Skin epidermis (tissue), 12 donors: ENCODE measurements around the gene CUEDC2.
A peak's percentile ranks its signal among the peaks of the same experiment; 100 is the strongest.

Experiments
- H3K27ac ChIP-seq, 21 experiments: fragments of 200-600 bp; sonication (generic) in 11 of 21; one replicate each; pipeline ENCODE4 v1.5.0; 2020; ENCODE audit warnings: mild to moderate bottlenecking in 3 of 21, inconsistent platforms in 2 of 21, moderate library complexity in 2 of 21
- H3K4me3 ChIP-seq, 7 experiments: fragments of 200-600 bp; sonication (generic) in 2 of 7; one replicate each; pipeline ENCODE4 v1.5.0; 2020; ENCODE audit warnings: inconsistent platforms in 2 of 7, mild to moderate bottlenecking in 2 of 7, moderate library complexity in 1 of 7

CUEDC2 gene

DNA sequence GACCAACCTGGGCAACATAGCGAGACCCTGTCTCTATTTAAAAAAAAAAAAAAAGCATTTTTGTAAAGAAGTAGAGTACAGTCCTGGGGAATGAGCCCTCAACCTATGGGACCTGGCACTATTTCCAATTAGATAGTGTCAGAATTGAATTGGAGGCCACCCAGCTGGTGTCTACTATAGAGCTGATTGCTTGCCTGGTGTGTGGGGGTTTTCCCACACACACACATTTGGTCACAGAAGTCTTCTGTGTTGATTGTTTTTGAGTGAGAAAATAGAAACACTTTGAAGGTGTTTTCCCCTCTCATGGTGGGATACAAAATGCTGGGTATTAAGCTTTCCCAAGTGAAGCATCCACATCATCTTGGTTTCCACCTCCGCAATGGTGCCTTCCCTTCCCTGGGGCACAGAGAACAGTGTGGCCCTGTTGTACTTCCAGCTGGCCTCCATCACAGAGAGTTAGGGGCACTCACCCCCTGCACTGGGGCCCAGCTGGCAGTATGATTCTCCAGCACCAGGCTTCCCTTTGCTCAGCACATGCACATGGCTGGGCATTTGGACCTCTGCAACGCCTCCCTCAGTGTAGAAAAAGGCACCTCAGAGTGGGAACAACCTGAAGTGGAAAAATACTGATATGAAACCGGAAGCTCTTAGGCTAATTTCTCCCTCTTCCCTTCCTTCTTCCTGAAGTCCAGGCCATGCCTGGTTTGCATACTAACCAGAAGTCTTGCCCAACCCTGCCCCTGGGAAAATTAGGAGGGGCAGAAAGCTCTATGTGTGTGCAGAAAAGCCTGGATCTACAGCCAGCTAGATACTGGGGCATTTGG lies 47.6 kb downstream of the CUEDC2 start:
- Histone ChIP-seq H3K27ac (peak overlapping the region in 6 of 21 experiments; percentile 8 to 49 (median 34)), H3K4me3 (no peak overlapping the region)

GRCh38 chr10:102384053-102384452 lies 48.3 kb downstream of the CUEDC2 start:
- Histone ChIP-seq H3K4me3 (no peak overlapping the region), H3K27ac (peak overlapping the region in 2 of 21 experiments; percentile 11 to 34)

DNA sequence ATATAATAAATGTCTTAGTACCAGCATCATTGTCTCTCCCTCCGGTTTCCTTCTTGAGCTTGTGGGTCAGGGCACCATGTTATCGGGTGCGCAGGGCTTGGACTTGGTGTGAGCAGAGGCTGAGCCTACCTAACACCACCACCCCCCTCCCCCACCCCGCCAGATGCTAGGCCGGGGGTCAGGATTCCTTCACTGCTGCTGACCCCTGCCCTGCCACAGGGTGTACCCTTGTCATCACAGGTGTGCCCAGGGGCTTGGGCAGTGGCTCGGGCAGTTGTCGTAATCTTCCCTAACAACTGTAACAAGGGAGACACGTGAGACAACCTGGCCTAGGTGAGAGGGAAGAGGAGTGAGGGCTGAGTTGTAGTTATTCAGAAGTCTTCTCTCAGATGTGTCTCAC lies 49.5 kb downstream of the CUEDC2 start:
- H3K4me3 ChIP-seq = no peak overlapping the region
- no peak overlapping the region for H3K27ac ChIP-seq

- H3K27ac ChIP-seq = no peak overlapping the region
- no peak overlapping the region for H3K4me3 ChIP-seq
These were observed 50.4 kb downstream of the CUEDC2 start for GRCh38 chr10:102381983-102382382.

GRCh38 chr10:102379383-102379782 lies 53.0 kb downstream of the CUEDC2 start:
- H3K4me3 ChIP-seq = no peak overlapping the region
- no peak overlapping the region for H3K27ac ChIP-seq

GRCh38 chr10:102376901-102377300 lies 55.5 kb downstream of the CUEDC2 start:
- Histone ChIP-seq H3K27ac (no peak overlapping the region), H3K4me3 (no peak overlapping the region)

DNA sequence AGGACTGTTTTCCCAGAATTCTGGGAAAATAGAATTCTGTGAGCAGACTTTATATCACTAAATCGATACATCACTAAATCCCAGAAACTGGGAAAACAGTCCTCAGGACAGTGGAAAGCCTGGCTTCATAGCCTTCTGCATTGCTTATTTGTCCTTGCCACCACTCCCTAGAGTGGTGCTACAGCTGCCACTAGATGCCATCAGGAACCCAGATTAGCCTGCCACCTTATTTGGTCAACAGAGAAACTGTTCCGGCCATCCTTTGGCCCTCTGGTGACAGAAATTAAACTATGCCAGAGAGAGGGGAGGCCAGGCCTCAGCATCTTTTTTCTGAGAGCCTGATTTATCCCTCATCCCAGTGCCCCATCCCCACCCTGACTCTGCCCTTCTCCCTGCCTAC lies 56.5 kb downstream of the CUEDC2 start:
- Histone ChIP-seq H3K4me3 (no peak overlapping the region), H3K27ac (no peak overlapping the region)

GRCh38 chr10:102375250-102375649 lies 57.1 kb downstream of the CUEDC2 start:
- H3K4me3 ChIP-seq = no peak overlapping the region
- H3K27ac ChIP-seq = no peak overlapping the region
